ENCODE results near the gene PCGF3.

- no peak for TF ChIP-seq CTCF (IDR thresholded peaks at IDR 0.05 in 4 of 5, conservative IDR thresholded peaks at IDR 0.05 in 1 of 5)
- TF ChIP-seq POLR2A (IDR thresholded peaks at IDR 0.05), result no peak
These were observed 108.3 kb downstream of the PCGF3 start for GRCh38 chr4:813900-814299.

Data from gastrocnemius medialis (tissue), 4 donors.